ENCODE data around the gene FAM78B. TPM values are rescaled to one million over a fixed set of nuclear protein-coding genes. Genes with fewer than 3 reads are reported as not detected.

The FAM78B gene
- total and polyA plus RNA-seq, 5 donors, result 2.7 to 4.9 (median 3.9) TPM

GRCh38 chr1:166182281-166182680 lies 15.5 kb upstream of the FAM78B start:
- DNase-seq (no peak), ATAC-seq (no peak)
- Histone ChIP-seq H3K4me3 (ENCODE audit: low read length) (no peak overlapping the region), H3K27ac (ENCODE audit: low read length) (no peak overlapping the region), H3K27me3 (ENCODE audit: control insufficient read depth, insufficient read depth) (no peaks in the 10 kb centered on the region), H3K4me1 (ENCODE audit: control insufficient read depth, insufficient read depth, low read length) (no peaks in the 10 kb centered on the region), H3K9me3 (ENCODE audit: control insufficient read depth, low read length) (no peaks in the 10 kb centered on the region)
- intact Hi-C loops (cut with DNase I), result no loop called here
- 60% methylated on average over 2 of the region's 2 CpGs for WGBS

GRCh38 chr1:166176416-166176815 lies 9.6 kb upstream of the FAM78B start:
- Histone ChIP-seq H3K9me3 (ENCODE audit: control insufficient read depth, low read length) (no peaks in the 10 kb centered on the region), H3K4me1 (ENCODE audit: control insufficient read depth, insufficient read depth, low read length) (no peaks in the 10 kb centered on the region), H3K27me3 (ENCODE audit: control insufficient read depth, insufficient read depth) (no peaks in the 10 kb centered on the region), H3K27ac (ENCODE audit: low read length) (no peak overlapping the region), H3K4me3 (ENCODE audit: low read length) (no peak overlapping the region)
- WGBS, result 90% methylated on average over 2 of the region's 2 CpGs
- intact Hi-C loops (cut with DNase I), result no loop called here
- no peak for ATAC-seq
- DNase-seq, result no peak

- Histone ChIP-seq H3K27ac (ENCODE audit: low read length) (no peak overlapping the region), H3K9me3 (ENCODE audit: control insufficient read depth, low read length) (no peaks in the 10 kb centered on the region), H3K27me3 (ENCODE audit: control insufficient read depth, insufficient read depth) (no peaks in the 10 kb centered on the region), H3K4me1 (ENCODE audit: control insufficient read depth, insufficient read depth, low read length) (no peaks in the 10 kb centered on the region), H3K4me3 (ENCODE audit: low read length) (no peak overlapping the region)
- intact Hi-C loops (cut with DNase I), result no loop called here
- DNase-seq, result no peak
- no peak for ATAC-seq
These were observed 8.2 kb upstream of the FAM78B start for GRCh38 chr1:166175032-166175431.

- 39% methylated on average over 4 of the region's 4 CpGs for WGBS
- no peaks in the 10 kb centered on the region for H3K4me1 ChIP-seq (ENCODE audit: control insufficient read depth, insufficient read depth, low read length)
- no peaks in the 10 kb centered on the region for H3K27me3 ChIP-seq (ENCODE audit: control insufficient read depth, insufficient read depth)
- DNase-seq (peak; percentile 55 to 87 (median 84)), ATAC-seq (peak; percentile 47 to 61)
- H3K9me3 ChIP-seq (ENCODE audit: control insufficient read depth, low read length), result no peaks in the 10 kb centered on the region
- H3K27ac ChIP-seq (ENCODE audit: low read length), result no peak overlapping the region
- no peak overlapping the region for H3K4me3 ChIP-seq (ENCODE audit: low read length)
- intact Hi-C loops (cut with DNase I), result no loop called here
These were observed 7.3 kb upstream of the FAM78B start for GRCh38 chr1:166174108-166174507.

GRCh38 chr1:166172106-166172505 lies 5.3 kb upstream of the FAM78B start:
- H3K4me3 ChIP-seq (ENCODE audit: low read length), result no peak overlapping the region
- intact Hi-C loops (cut with DNase I), result no loop called here

GRCh38 chr1:166170726-166171125 lies 3.9 kb upstream of the FAM78B start:
- intact Hi-C loops (cut with DNase I), result no loop called here
- WGBS, result 49% methylated on average over 2 of the region's 2 CpGs
- ATAC-seq, result no peak

More at GRCh38 chr1:166172106-166172505, 5.3 kb upstream of the FAM78B start:
- 48% methylated on average over 2 of the region's 2 CpGs for WGBS
- peak in 1 of 2 donors; percentile 29 for ATAC-seq
- Histone ChIP-seq H3K27me3 (ENCODE audit: control insufficient read depth, insufficient read depth) (no peaks in the 10 kb centered on the region), H3K27ac (ENCODE audit: low read length) (no peak overlapping the region), H3K9me3 (ENCODE audit: control insufficient read depth, low read length) (no peaks in the 10 kb centered on the region), H3K4me1 (ENCODE audit: control insufficient read depth, insufficient read depth, low read length) (no peaks in the 10 kb centered on the region)
- no peak for DNase-seq

GRCh38 chr1:166170075-166170474 lies 3.3 kb upstream of the FAM78B start:
- H3K4me3 ChIP-seq (ENCODE audit: low read length), result no peak overlapping the region
- peaks cover 3% of the 10 kb centered on the region for H3K4me1 ChIP-seq (ENCODE audit: control insufficient read depth, insufficient read depth, low read length)
- no peak for ATAC-seq
- H3K27ac ChIP-seq (ENCODE audit: low read length), result no peak overlapping the region
- 71% methylated on average over 2 of the region's 2 CpGs for WGBS
- no peaks in the 10 kb centered on the region for H3K9me3 ChIP-seq (ENCODE audit: control insufficient read depth, low read length)
- H3K27me3 ChIP-seq (ENCODE audit: control insufficient read depth, insufficient read depth), result no peaks in the 10 kb centered on the region
- intact Hi-C loops (cut with DNase I), result no loop called here
- DNase-seq, result no peak

More at GRCh38 chr1:166170726-166171125, 3.9 kb upstream of the FAM78B start:
- no peak for DNase-seq
- Histone ChIP-seq H3K27me3 (ENCODE audit: control insufficient read depth, insufficient read depth) (no peaks in the 10 kb centered on the region), H3K27ac (ENCODE audit: low read length) (no peak overlapping the region), H3K9me3 (ENCODE audit: control insufficient read depth, low read length) (no peaks in the 10 kb centered on the region), H3K4me1 (ENCODE audit: control insufficient read depth, insufficient read depth, low read length) (peaks cover 3% of the 10 kb centered on the region), H3K4me3 (ENCODE audit: low read length) (no peak overlapping the region)

GRCh38 chr1:166169182-166169581 lies 2.4 kb upstream of the FAM78B start:
- intact Hi-C loops (cut with DNase I), result loop anchor here in 1 of 4 donors (5.0 kb wide), 1 partner anchor 247 kb away; no protein-coding TSS in a partner anchor
- 42% methylated on average over 3 of the region's 3 CpGs for WGBS
- Histone ChIP-seq H3K9me3 (ENCODE audit: control insufficient read depth, low read length) (no peaks in the 10 kb centered on the region), H3K27ac (ENCODE audit: low read length) (no peak overlapping the region), H3K4me1 (ENCODE audit: control insufficient read depth, insufficient read depth, low read length) (peaks cover 3% of the 10 kb centered on the region), H3K27me3 (ENCODE audit: control insufficient read depth, insufficient read depth) (no peaks in the 10 kb centered on the region), H3K4me3 (ENCODE audit: low read length) (no peak overlapping the region)
- ATAC-seq (no peak), DNase-seq (no peak)

GRCh38 chr1:166167572-166167925 lies 748 bp upstream of the FAM78B start:
- Histone ChIP-seq H3K27ac (ENCODE audit: low read length) (peak overlapping the region; percentile 14), H3K4me1 (ENCODE audit: control insufficient read depth, insufficient read depth, low read length) (peaks cover 3% of the 10 kb centered on the region), H3K4me3 (ENCODE audit: low read length) (peak overlapping the region; percentile 65), H3K27me3 (ENCODE audit: control insufficient read depth, insufficient read depth) (no peaks in the 10 kb centered on the region), H3K9me3 (ENCODE audit: control insufficient read depth, low read length) (no peaks in the 10 kb centered on the region)
- WGBS, result 43% methylated on average over 5 of the region's 5 CpGs
- intact Hi-C loops (cut with DNase I), result loop anchor here in 1 of 4 donors (5.0 kb wide), 1 partner anchor 245 kb away; no protein-coding TSS in a partner anchor
- DNase-seq, result no peak
- ATAC-seq, result no peak

GRCh38 chr1:166166329-166166697 lies 488 bp downstream of the FAM78B start:
- peak in 1 of 2 donors; percentile 3 for ATAC-seq

GRCh38 chr1:166165661-166166328 lies 1.0 kb downstream of the FAM78B start:
- Histone ChIP-seq H3K9me3 (ENCODE audit: control insufficient read depth, low read length) (no peaks in the 10 kb centered on the region), H3K27ac (ENCODE audit: low read length) (no peak overlapping the region), H3K4me1 (ENCODE audit: control insufficient read depth, insufficient read depth, low read length) (peaks cover 3% of the 10 kb centered on the region), H3K27me3 (ENCODE audit: control insufficient read depth, insufficient read depth) (no peaks in the 10 kb centered on the region), H3K4me3 (ENCODE audit: low read length) (peak overlapping the region; percentile 65)
- ATAC-seq (no peak), DNase-seq (peak in 2 of 3 donors; percentile 49 to 56)
- intact Hi-C loops (cut with DNase I), result loop anchor here in 1 of 4 donors (5.0 kb wide), 1 partner anchor 243 kb away; no protein-coding TSS in a partner anchor
- WGBS, result 1% methylated on average over 61 of the region's 61 CpGs

More at GRCh38 chr1:166166329-166166697, 488 bp downstream of the FAM78B start:
- under 1% methylated on average over 42 of the region's 50 CpGs for WGBS
- no peak for DNase-seq
- Histone ChIP-seq H3K27ac (ENCODE audit: low read length) (no peak overlapping the region), H3K9me3 (ENCODE audit: control insufficient read depth, low read length) (no peaks in the 10 kb centered on the region), H3K27me3 (ENCODE audit: control insufficient read depth, insufficient read depth) (no peaks in the 10 kb centered on the region), H3K4me1 (ENCODE audit: control insufficient read depth, insufficient read depth, low read length) (peaks cover 3% of the 10 kb centered on the region), H3K4me3 (ENCODE audit: low read length) (peak overlapping the region; percentile 65)
- intact Hi-C loops (cut with DNase I), result loop anchor here in 1 of 4 donors (5.0 kb wide), 1 partner anchor 244 kb away; no protein-coding TSS in a partner anchor
